Inflammatory macrophage treated with lipopolysaccharide for 4 hours (primary cell): ENCODE measurements around the gene LIPC.

Experiments
- DNase-seq: peaks from one replicate; pipeline ENCODE4 v3.0.0-alpha.2; 2020

Gene LIPC

GRCh38 chr15:58438111-58438510 lies 6.3 kb downstream of the LIPC start:
- DNase-seq: no peak

- peak; percentile 77 for DNase-seq
Observed at GRCh38 chr15:58438956-58439355, 7.2 kb downstream of the LIPC start.

GRCh38 chr15:58440158-58440910 lies 8.5 kb downstream of the LIPC start:
- DNase-seq: no peak

GRCh38 chr15:58440922-58441321 lies 9.1 kb downstream of the LIPC start:
- no peak for DNase-seq

GRCh38 chr15:58441376-58442070 lies 9.7 kb downstream of the LIPC start:
- peak; percentile 45 for DNase-seq

GRCh38 chr15:58442122-58442521 lies 10.3 kb downstream of the LIPC start:
- DNase-seq: peak; percentile 47

- no peak for DNase-seq
Observed at GRCh38 chr15:58443308-58443707, 11.5 kb downstream of the LIPC start.

- no peak for DNase-seq
Observed at GRCh38 chr15:58444056-58444455, 12.3 kb downstream of the LIPC start.

GRCh38 chr15:58444658-58445332 lies 13.0 kb downstream of the LIPC start:
- DNase-seq: no peak

GRCh38 chr15:58445865-58446264 lies 14.1 kb downstream of the LIPC start:
- no peak for DNase-seq

- no peak for DNase-seq
Observed at GRCh38 chr15:58446521-58446920, 14.7 kb downstream of the LIPC start.

GRCh38 chr15:58447271-58448010 lies 15.7 kb downstream of the LIPC start:
- DNase-seq: peak; percentile 80

GRCh38 chr15:58448331-58448730 lies 16.5 kb downstream of the LIPC start:
- DNase-seq: no peak

- DNase-seq: no peak
Observed at GRCh38 chr15:58448906-58449305, 17.1 kb downstream of the LIPC start.

GRCh38 chr15:58451826-58452225 lies 20.0 kb downstream of the LIPC start:
- no peak for DNase-seq

GRCh38 chr15:58452775-58453174 lies 21.0 kb downstream of the LIPC start:
- DNase-seq: no peak

- peak; percentile 73 for DNase-seq
Observed at GRCh38 chr15:58453931-58454793, 22.4 kb downstream of the LIPC start.

GRCh38 chr15:58454950-58455401 lies 23.2 kb downstream of the LIPC start:
- DNase-seq: no peak

- DNase-seq: peak; percentile 96
Observed at GRCh38 chr15:58457466-58457965, 25.7 kb downstream of the LIPC start.

- peak; percentile 87 for DNase-seq
Observed at GRCh38 chr15:58458076-58458475, 26.3 kb downstream of the LIPC start.

GRCh38 chr15:58459045-58459444 lies 27.3 kb downstream of the LIPC start:
- DNase-seq: peak; percentile 85

- DNase-seq: peak; percentile 45
Observed at GRCh38 chr15:58459560-58459959, 27.8 kb downstream of the LIPC start.
